ENCODE data around the gene REEP6. TPM values are rescaled to one million over a fixed set of nuclear protein-coding genes. Genes with fewer than 3 reads are reported as not detected.

REEP6 gene
- total and polyA plus RNA-seq, 2 of the 8 experiments (the other 6 are each of a cell fraction or from before 2014, with no cell fraction given) = 12.6 to 20.7 TPM

- TF ChIP-seq, protein P1, sequence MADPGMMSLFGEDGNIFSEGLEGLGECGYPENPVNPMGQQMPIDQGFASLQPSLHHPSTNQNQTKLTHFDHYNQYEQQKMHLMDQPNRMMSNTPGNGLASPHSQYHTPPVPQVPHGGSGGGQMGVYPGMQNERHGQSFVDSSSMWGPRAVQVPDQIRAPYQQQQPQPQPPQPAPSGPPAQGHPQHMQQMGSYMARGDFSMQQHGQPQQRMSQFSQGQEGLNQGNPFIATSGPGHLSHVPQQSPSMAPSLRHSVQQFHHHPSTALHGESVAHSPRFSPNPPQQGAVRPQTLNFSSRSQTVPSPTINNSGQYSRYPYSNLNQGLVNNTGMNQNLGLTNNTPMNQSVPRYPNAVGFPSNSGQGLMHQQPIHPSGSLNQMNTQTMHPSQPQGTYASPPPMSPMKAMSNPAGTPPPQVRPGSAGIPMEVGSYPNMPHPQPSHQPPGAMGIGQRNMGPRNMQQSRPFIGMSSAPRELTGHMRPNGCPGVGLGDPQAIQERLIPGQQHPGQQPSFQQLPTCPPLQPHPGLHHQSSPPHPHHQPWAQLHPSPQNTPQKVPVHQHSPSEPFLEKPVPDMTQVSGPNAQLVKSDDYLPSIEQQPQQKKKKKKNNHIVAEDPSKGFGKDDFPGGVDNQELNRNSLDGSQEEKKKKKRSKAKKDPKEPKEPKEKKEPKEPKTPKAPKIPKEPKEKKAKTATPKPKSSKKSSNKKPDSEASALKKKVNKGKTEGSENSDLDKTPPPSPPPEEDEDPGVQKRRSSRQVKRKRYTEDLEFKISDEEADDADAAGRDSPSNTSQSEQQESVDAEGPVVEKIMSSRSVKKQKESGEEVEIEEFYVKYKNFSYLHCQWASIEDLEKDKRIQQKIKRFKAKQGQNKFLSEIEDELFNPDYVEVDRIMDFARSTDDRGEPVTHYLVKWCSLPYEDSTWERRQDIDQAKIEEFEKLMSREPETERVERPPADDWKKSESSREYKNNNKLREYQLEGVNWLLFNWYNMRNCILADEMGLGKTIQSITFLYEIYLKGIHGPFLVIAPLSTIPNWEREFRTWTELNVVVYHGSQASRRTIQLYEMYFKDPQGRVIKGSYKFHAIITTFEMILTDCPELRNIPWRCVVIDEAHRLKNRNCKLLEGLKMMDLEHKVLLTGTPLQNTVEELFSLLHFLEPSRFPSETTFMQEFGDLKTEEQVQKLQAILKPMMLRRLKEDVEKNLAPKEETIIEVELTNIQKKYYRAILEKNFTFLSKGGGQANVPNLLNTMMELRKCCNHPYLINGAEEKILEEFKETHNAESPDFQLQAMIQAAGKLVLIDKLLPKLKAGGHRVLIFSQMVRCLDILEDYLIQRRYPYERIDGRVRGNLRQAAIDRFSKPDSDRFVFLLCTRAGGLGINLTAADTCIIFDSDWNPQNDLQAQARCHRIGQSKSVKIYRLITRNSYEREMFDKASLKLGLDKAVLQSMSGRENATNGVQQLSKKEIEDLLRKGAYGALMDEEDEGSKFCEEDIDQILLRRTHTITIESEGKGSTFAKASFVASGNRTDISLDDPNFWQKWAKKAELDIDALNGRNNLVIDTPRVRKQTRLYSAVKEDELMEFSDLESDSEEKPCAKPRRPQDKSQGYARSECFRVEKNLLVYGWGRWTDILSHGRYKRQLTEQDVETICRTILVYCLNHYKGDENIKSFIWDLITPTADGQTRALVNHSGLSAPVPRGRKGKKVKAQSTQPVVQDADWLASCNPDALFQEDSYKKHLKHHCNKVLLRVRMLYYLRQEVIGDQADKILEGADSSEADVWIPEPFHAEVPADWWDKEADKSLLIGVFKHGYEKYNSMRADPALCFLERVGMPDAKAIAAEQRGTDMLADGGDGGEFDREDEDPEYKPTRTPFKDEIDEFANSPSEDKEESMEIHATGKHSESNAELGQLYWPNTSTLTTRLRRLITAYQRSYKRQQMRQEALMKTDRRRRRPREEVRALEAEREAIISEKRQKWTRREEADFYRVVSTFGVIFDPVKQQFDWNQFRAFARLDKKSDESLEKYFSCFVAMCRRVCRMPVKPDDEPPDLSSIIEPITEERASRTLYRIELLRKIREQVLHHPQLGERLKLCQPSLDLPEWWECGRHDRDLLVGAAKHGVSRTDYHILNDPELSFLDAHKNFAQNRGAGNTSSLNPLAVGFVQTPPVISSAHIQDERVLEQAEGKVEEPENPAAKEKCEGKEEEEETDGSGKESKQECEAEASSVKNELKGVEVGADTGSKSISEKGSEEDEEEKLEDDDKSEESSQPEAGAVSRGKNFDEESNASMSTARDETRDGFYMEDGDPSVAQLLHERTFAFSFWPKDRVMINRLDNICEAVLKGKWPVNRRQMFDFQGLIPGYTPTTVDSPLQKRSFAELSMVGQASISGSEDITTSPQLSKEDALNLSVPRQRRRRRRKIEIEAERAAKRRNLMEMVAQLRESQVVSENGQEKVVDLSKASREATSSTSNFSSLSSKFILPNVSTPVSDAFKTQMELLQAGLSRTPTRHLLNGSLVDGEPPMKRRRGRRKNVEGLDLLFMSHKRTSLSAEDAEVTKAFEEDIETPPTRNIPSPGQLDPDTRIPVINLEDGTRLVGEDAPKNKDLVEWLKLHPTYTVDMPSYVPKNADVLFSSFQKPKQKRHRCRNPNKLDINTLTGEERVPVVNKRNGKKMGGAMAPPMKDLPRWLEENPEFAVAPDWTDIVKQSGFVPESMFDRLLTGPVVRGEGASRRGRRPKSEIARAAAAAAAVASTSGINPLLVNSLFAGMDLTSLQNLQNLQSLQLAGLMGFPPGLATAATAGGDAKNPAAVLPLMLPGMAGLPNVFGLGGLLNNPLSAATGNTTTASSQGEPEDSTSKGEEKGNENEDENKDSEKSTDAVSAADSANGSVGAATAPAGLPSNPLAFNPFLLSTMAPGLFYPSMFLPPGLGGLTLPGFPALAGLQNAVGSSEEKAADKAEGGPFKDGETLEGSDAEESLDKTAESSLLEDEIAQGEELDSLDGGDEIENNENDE (IDR thresholded peaks at IDR 0.05; ENCODE audit: insufficient replicate concordance, low read length) = no peak
- TF ChIP-seq RFX5 (IDR thresholded peaks at IDR 0.05; ENCODE audit: borderline replicate concordance, low read depth, low read length) (no peak), KDM1A (IDR thresholded peaks at IDR 0.05; ENCODE audit: borderline replicate concordance, low read length) (peak; percentile 80), CREB1 (IDR thresholded peaks at IDR 0.05) (peak; percentile 61; the same call in 1 of the 2 replicates), NRF1 (IDR thresholded peaks at IDR 0.05; ENCODE audit: low read depth, low read length) (no peak), SIN3A (conservative IDR thresholded peaks at IDR 0.05 in 1 of 2, IDR thresholded peaks at IDR 0.05 in 1 of 2; ENCODE audit: low read depth in 1 of 2, low read length in 2 of 2) (peak in 1 of 2 experiments; percentile 65; a peak in 2 of 4 replicates), TCF12 (IDR thresholded peaks at IDR 0.05; ENCODE audit: low read depth, low read length) (no peak), CBX5 (IDR thresholded peaks at IDR 0.05; ENCODE audit: low read depth, low read length) (no peak), BRCA1 (IDR thresholded peaks at IDR 0.05; ENCODE audit: low read depth, low read length) (no peak)
- TF ChIP-seq, protein P2, sequence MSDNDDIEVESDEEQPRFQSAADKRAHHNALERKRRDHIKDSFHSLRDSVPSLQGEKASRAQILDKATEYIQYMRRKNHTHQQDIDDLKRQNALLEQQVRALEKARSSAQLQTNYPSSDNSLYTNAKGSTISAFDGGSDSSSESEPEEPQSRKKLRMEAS (IDR thresholded peaks at IDR 0.05) = peak; percentile 92
Measured at GRCh38 chr19:1478934-1479707, 11.9 kb upstream of the REEP6 start, which contains the start of gene C19orf25 (continued).

Measured in H1 (cell line).